ENCODE results near the gene ZNF423.

Gene ZNF423

GRCh38 chr16:49455991-49456745 lies 399.7 kb downstream of the ZNF423 start:
- Mint-ChIP-seq H3K36me3 (no peaks in the 10 kb centered on the region), H3K27me3 (no peaks in the 10 kb centered on the region), H3K27ac (no peak overlapping the region), H3K9me3 (ENCODE audit: low read depth) (no peaks in the 10 kb centered on the region), H3K4me3 (no peak overlapping the region), H3K4me1 (ENCODE audit: low read depth) (peaks cover 10% of the 10 kb centered on the region)

- Mint-ChIP-seq H3K9me3 (ENCODE audit: low read depth) (no peaks in the 10 kb centered on the region), H3K27me3 (no peaks in the 10 kb centered on the region), H3K36me3 (no peaks in the 10 kb centered on the region), H3K4me1 (ENCODE audit: low read depth) (peaks cover 4% of the 10 kb centered on the region), H3K4me3 (no peak overlapping the region), H3K27ac (no peak overlapping the region)
Measured at GRCh38 chr16:49455181-49455990, 400.5 kb downstream of the ZNF423 start.

- peaks cover 2% of the 10 kb centered on the region for H3K4me1 Mint-ChIP-seq (ENCODE audit: low read depth)
- no peaks in the 10 kb centered on the region for H3K36me3 Mint-ChIP-seq
- H3K27ac Mint-ChIP-seq: no peak overlapping the region
- no peaks in the 10 kb centered on the region for H3K27me3 Mint-ChIP-seq
- no peak overlapping the region for H3K4me3 Mint-ChIP-seq
- no peaks in the 10 kb centered on the region for H3K9me3 Mint-ChIP-seq (ENCODE audit: low read depth)
Measured at GRCh38 chr16:49454426-49455180, 401.3 kb downstream of the ZNF423 start.

- H3K27me3 Mint-ChIP-seq: no peaks in the 10 kb centered on the region
- no peaks in the 10 kb centered on the region for H3K36me3 Mint-ChIP-seq
- H3K4me1 Mint-ChIP-seq (ENCODE audit: low read depth): peaks cover 2% of the 10 kb centered on the region
- no peaks in the 10 kb centered on the region for H3K9me3 Mint-ChIP-seq (ENCODE audit: low read depth)
- no peak overlapping the region for H3K27ac Mint-ChIP-seq
- no peak overlapping the region for H3K4me3 Mint-ChIP-seq
Measured at GRCh38 chr16:49453983-49454382, 401.9 kb downstream of the ZNF423 start.

- no peaks in the 10 kb centered on the region for H3K36me3 Mint-ChIP-seq
- peaks cover 2% of the 10 kb centered on the region for H3K4me1 Mint-ChIP-seq (ENCODE audit: low read depth)
- H3K27me3 Mint-ChIP-seq: no peaks in the 10 kb centered on the region
- H3K4me3 Mint-ChIP-seq: no peak overlapping the region
- no peak overlapping the region for H3K27ac Mint-ChIP-seq
- H3K9me3 Mint-ChIP-seq (ENCODE audit: low read depth): no peaks in the 10 kb centered on the region
Measured at GRCh38 chr16:49453021-49453420, 402.9 kb downstream of the ZNF423 start.

GRCh38 chr16:49452578-49452977 lies 403.3 kb downstream of the ZNF423 start:
- no peaks in the 10 kb centered on the region for H3K36me3 Mint-ChIP-seq
- H3K27ac Mint-ChIP-seq: no peak overlapping the region
- peaks cover 2% of the 10 kb centered on the region for H3K4me1 Mint-ChIP-seq (ENCODE audit: low read depth)
- H3K27me3 Mint-ChIP-seq: no peaks in the 10 kb centered on the region
- peak overlapping the region; percentile 46 for H3K4me3 Mint-ChIP-seq
- H3K9me3 Mint-ChIP-seq (ENCODE audit: low read depth): no peaks in the 10 kb centered on the region

- Mint-ChIP-seq H3K4me1 (ENCODE audit: low read depth) (peaks cover 2% of the 10 kb centered on the region), H3K4me3 (no peak overlapping the region), H3K9me3 (ENCODE audit: low read depth) (no peaks in the 10 kb centered on the region), H3K27ac (no peak overlapping the region), H3K27me3 (no peaks in the 10 kb centered on the region), H3K36me3 (no peaks in the 10 kb centered on the region)
Measured at GRCh38 chr16:49452108-49452507, 403.8 kb downstream of the ZNF423 start.

- H3K9me3 Mint-ChIP-seq (ENCODE audit: low read depth): no peaks in the 10 kb centered on the region
- H3K4me1 Mint-ChIP-seq (ENCODE audit: low read depth): peaks cover 12% of the 10 kb centered on the region
- H3K36me3 Mint-ChIP-seq: no peaks in the 10 kb centered on the region
- no peaks in the 10 kb centered on the region for H3K27me3 Mint-ChIP-seq
- H3K4me3 Mint-ChIP-seq: no peak overlapping the region
- H3K27ac Mint-ChIP-seq: no peak overlapping the region
Measured at GRCh38 chr16:49446805-49447204, 409.1 kb downstream of the ZNF423 start.

- H3K4me3 Mint-ChIP-seq: no peak overlapping the region
- H3K9me3 Mint-ChIP-seq (ENCODE audit: low read depth): no peaks in the 10 kb centered on the region
- no peaks in the 10 kb centered on the region for H3K36me3 Mint-ChIP-seq
- H3K4me1 Mint-ChIP-seq (ENCODE audit: low read depth): peaks cover 26% of the 10 kb centered on the region
- H3K27me3 Mint-ChIP-seq: no peaks in the 10 kb centered on the region
- no peak overlapping the region for H3K27ac Mint-ChIP-seq
Measured at GRCh38 chr16:49443576-49443975, 412.3 kb downstream of the ZNF423 start.

- Mint-ChIP-seq H3K9me3 (ENCODE audit: low read depth) (no peaks in the 10 kb centered on the region), H3K27ac (peak overlapping the region; percentile 71), H3K4me1 (ENCODE audit: low read depth) (peaks cover 26% of the 10 kb centered on the region), H3K36me3 (no peaks in the 10 kb centered on the region), H3K4me3 (no peak overlapping the region), H3K27me3 (no peaks in the 10 kb centered on the region)
Measured at GRCh38 chr16:49442805-49443204, 413.1 kb downstream of the ZNF423 start.

GRCh38 chr16:49441366-49441780 lies 414.5 kb downstream of the ZNF423 start:
- H3K4me1 Mint-ChIP-seq (ENCODE audit: low read depth): peaks cover 26% of the 10 kb centered on the region
- H3K4me3 Mint-ChIP-seq: peak overlapping the region; percentile 61
- peak overlapping the region; percentile 34 for H3K27ac Mint-ChIP-seq
- H3K27me3 Mint-ChIP-seq: no peaks in the 10 kb centered on the region
- no peaks in the 10 kb centered on the region for H3K9me3 Mint-ChIP-seq (ENCODE audit: low read depth)
- no peaks in the 10 kb centered on the region for H3K36me3 Mint-ChIP-seq

GRCh38 chr16:49440156-49441065 lies 415.5 kb downstream of the ZNF423 start:
- Mint-ChIP-seq H3K9me3 (ENCODE audit: low read depth) (no peaks in the 10 kb centered on the region), H3K4me3 (peak overlapping the region; percentile 61), H3K27ac (peak overlapping the region; percentile 54), H3K4me1 (ENCODE audit: low read depth) (peaks cover 26% of the 10 kb centered on the region), H3K36me3 (no peaks in the 10 kb centered on the region), H3K27me3 (no peaks in the 10 kb centered on the region)

GRCh38 chr16:49439676-49440075 lies 416.2 kb downstream of the ZNF423 start:
- no peak overlapping the region for H3K27ac Mint-ChIP-seq
- H3K4me3 Mint-ChIP-seq: no peak overlapping the region
- H3K36me3 Mint-ChIP-seq: no peaks in the 10 kb centered on the region
- no peaks in the 10 kb centered on the region for H3K27me3 Mint-ChIP-seq
- peaks cover 26% of the 10 kb centered on the region for H3K4me1 Mint-ChIP-seq (ENCODE audit: low read depth)
- no peaks in the 10 kb centered on the region for H3K9me3 Mint-ChIP-seq (ENCODE audit: low read depth)

- H3K4me3 Mint-ChIP-seq: no peak overlapping the region
- H3K4me1 Mint-ChIP-seq (ENCODE audit: low read depth): peaks cover 26% of the 10 kb centered on the region
- H3K27ac Mint-ChIP-seq: no peak overlapping the region
- H3K36me3 Mint-ChIP-seq: no peaks in the 10 kb centered on the region
- H3K9me3 Mint-ChIP-seq (ENCODE audit: low read depth): no peaks in the 10 kb centered on the region
- no peaks in the 10 kb centered on the region for H3K27me3 Mint-ChIP-seq
Measured at GRCh38 chr16:49439050-49439449, 416.9 kb downstream of the ZNF423 start.
